Measurements from ENCODE around the gene WNT3A. TPM values are rescaled to one million over a fixed set of nuclear protein-coding genes. Genes with fewer than 3 reads are reported as not detected.

WNT3A gene
- total RNA-seq, 2 donors from 2014 or later: not detected

- DNase-seq (ENCODE audit: low spot score): no peak
- H3K36me3 Mint-ChIP-seq: no peaks in the 10 kb centered on the region
- peaks cover 0 to 8% of the 10 kb centered on the region in 2 donors for H3K4me1 Mint-ChIP-seq (ENCODE audit: low read depth in 2 of 2)
- no peak overlapping the region for H3K4me3 Mint-ChIP-seq
- H3K9me3 Mint-ChIP-seq: no peaks in the 10 kb centered on the region
- H3K27ac Mint-ChIP-seq: no peak overlapping the region
- ATAC-seq: no peak
- H3K27me3 Mint-ChIP-seq: no peaks in the 10 kb centered on the region
Observed at GRCh38 chr1:228074954-228075730, 68.3 kb downstream of the WNT3A start.

- no peak for ATAC-seq
Observed at GRCh38 chr1:228075801-228076271, 69.0 kb downstream of the WNT3A start.

GRCh38 chr1:228076796-228077430 lies 70.1 kb downstream of the WNT3A start:
- no peaks in the 10 kb centered on the region for H3K9me3 Mint-ChIP-seq
- H3K4me1 Mint-ChIP-seq (ENCODE audit: low read depth in 2 of 2): peaks cover 0 to 10% of the 10 kb centered on the region in 2 donors
- H3K36me3 Mint-ChIP-seq: no peaks in the 10 kb centered on the region
- no peak overlapping the region for H3K4me3 Mint-ChIP-seq
- DNase-seq (ENCODE audit: low spot score) (no peak), ATAC-seq (no peak)
- no peaks in the 10 kb centered on the region for H3K27me3 Mint-ChIP-seq
- H3K27ac Mint-ChIP-seq: no peak overlapping the region

More at GRCh38 chr1:228075801-228076271, 69.0 kb downstream of the WNT3A start:
- H3K27me3 Mint-ChIP-seq: no peaks in the 10 kb centered on the region
- no peak overlapping the region for H3K27ac Mint-ChIP-seq
- peaks cover 0 to 8% of the 10 kb centered on the region in 2 donors for H3K4me1 Mint-ChIP-seq (ENCODE audit: low read depth in 2 of 2)
- no peak overlapping the region for H3K4me3 Mint-ChIP-seq
- no peaks in the 10 kb centered on the region for H3K9me3 Mint-ChIP-seq
- no peak for DNase-seq (ENCODE audit: low spot score)
- H3K36me3 Mint-ChIP-seq: no peaks in the 10 kb centered on the region

- H3K36me3 Mint-ChIP-seq: no peaks in the 10 kb centered on the region
- H3K27ac Mint-ChIP-seq: no peak overlapping the region
- peaks cover 0 to 10% of the 10 kb centered on the region in 2 donors for H3K4me1 Mint-ChIP-seq (ENCODE audit: low read depth in 2 of 2)
- ATAC-seq: no peak
- no peaks in the 10 kb centered on the region for H3K27me3 Mint-ChIP-seq
- no peaks in the 10 kb centered on the region for H3K9me3 Mint-ChIP-seq
- no peak for DNase-seq (ENCODE audit: low spot score)
- no peak overlapping the region for H3K4me3 Mint-ChIP-seq
Observed at GRCh38 chr1:228077565-228078330, 71.0 kb downstream of the WNT3A start.

GRCh38 chr1:228079013-228079412 lies 72.2 kb downstream of the WNT3A start:
- Mint-ChIP-seq H3K4me3 (no peak overlapping the region), H3K27ac (no peak overlapping the region), H3K27me3 (no peaks in the 10 kb centered on the region), H3K9me3 (no peaks in the 10 kb centered on the region), H3K36me3 (peaks cover under 1% of the 10 kb centered on the region), H3K4me1 (ENCODE audit: low read depth in 2 of 2) (peaks cover 4 to 7% of the 10 kb centered on the region in 2 donors)
- DNase-seq (ENCODE audit: low spot score) (no peak), ATAC-seq (no peak)

- H3K36me3 Mint-ChIP-seq: peaks cover 6% of the 10 kb centered on the region
- no peak overlapping the region for H3K4me3 Mint-ChIP-seq
- no peaks in the 10 kb centered on the region for H3K9me3 Mint-ChIP-seq
- H3K4me1 Mint-ChIP-seq (ENCODE audit: low read depth in 2 of 2): peaks cover 11 to 13% of the 10 kb centered on the region in 2 donors
- H3K27me3 Mint-ChIP-seq: no peaks in the 10 kb centered on the region
- ATAC-seq: no peak
- H3K27ac Mint-ChIP-seq: no peak overlapping the region
- no peak for DNase-seq (ENCODE audit: low spot score)
Observed at GRCh38 chr1:228079601-228080263, 72.9 kb downstream of the WNT3A start.

GRCh38 chr1:228081144-228081543 lies 74.3 kb downstream of the WNT3A start:
- peak overlapping the region; percentile 94 for H3K4me3 Mint-ChIP-seq
- H3K4me1 Mint-ChIP-seq (ENCODE audit: low read depth in 2 of 2): peaks cover 24 to 27% of the 10 kb centered on the region in 2 donors
- H3K9me3 Mint-ChIP-seq: no peaks in the 10 kb centered on the region
- DNase-seq (ENCODE audit: low spot score): no peak
- peaks cover 6% of the 10 kb centered on the region for H3K36me3 Mint-ChIP-seq
- H3K27me3 Mint-ChIP-seq: no peaks in the 10 kb centered on the region
- H3K27ac Mint-ChIP-seq: peak overlapping the region; percentile 80 to 84
- ATAC-seq: no peak

GRCh38 chr1:228081578-228082213 lies 74.9 kb downstream of the WNT3A start:
- Mint-ChIP-seq H3K27me3 (no peaks in the 10 kb centered on the region), H3K36me3 (peaks cover 6% of the 10 kb centered on the region), H3K4me3 (peak overlapping the region; percentile 94), H3K9me3 (no peaks in the 10 kb centered on the region), H3K27ac (peak overlapping the region; percentile 80 to 84), H3K4me1 (ENCODE audit: low read depth in 2 of 2) (peaks cover 28 to 30% of the 10 kb centered on the region in 2 donors)
- no peak for DNase-seq (ENCODE audit: low spot score)
- no peak for ATAC-seq

GRCh38 chr1:228082214-228082917 lies 75.6 kb downstream of the WNT3A start, which contains the start of gene ARF1:
Gene ARF1 (plus strand): TSS chr1:228082708. CDS start chr1:228097115, 14,407 bp downstream.
- DNase-seq (ENCODE audit: low spot score) (peak; percentile 95), ATAC-seq (peak; percentile 93 to 95)
- Mint-ChIP-seq H3K4me3 (peak within 1 kb of the TSS; percentile 94), H3K27ac (peak within 1 kb of the TSS; percentile 84 to 95), H3K4me1 (ENCODE audit: low read depth in 2 of 2) (peaks cover 35 to 36% of the 10 kb centered on the region in 2 donors), H3K36me3 (peaks cover 6% of the 10 kb centered on the region), H3K27me3 (no peaks in the 10 kb centered on the region), H3K9me3 (no peaks in the 10 kb centered on the region)

GRCh38 chr1:228082918-228083870 lies 76.4 kb downstream of the WNT3A start:
- Mint-ChIP-seq H3K4me3 (peak overlapping the region; percentile 94), H3K27ac (peak overlapping the region; percentile 84 to 95), H3K4me1 (ENCODE audit: low read depth in 2 of 2) (peaks cover 43 to 44% of the 10 kb centered on the region in 2 donors), H3K9me3 (no peaks in the 10 kb centered on the region), H3K36me3 (peaks cover 6% of the 10 kb centered on the region), H3K27me3 (no peaks in the 10 kb centered on the region)
- ATAC-seq: peak in 1 of 2 donors; percentile 34
- DNase-seq (ENCODE audit: low spot score): peak; percentile 75

- Mint-ChIP-seq H3K9me3 (no peaks in the 10 kb centered on the region), H3K27me3 (no peaks in the 10 kb centered on the region), H3K27ac (peak overlapping the region; percentile 84 to 95), H3K36me3 (peaks cover 6% of the 10 kb centered on the region), H3K4me1 (ENCODE audit: low read depth in 2 of 2) (peaks cover 50% of the 10 kb centered on the region in 2 donors), H3K4me3 (peak overlapping the region; percentile 94)
- DNase-seq (ENCODE audit: low spot score) (no peak), ATAC-seq (peak in 1 of 2 donors; percentile 52)
Observed at GRCh38 chr1:228083871-228084278, 77.1 kb downstream of the WNT3A start.

Data from natural killer cell treated with Interleukin-12 subunit alpha and Interleukin-12 subunit beta and Interleukin-15 and Interleukin-18, amount 100 ng/mL, for 72 hours (primary cell).